ENCODE data around the gene DPH3. TPM values are rescaled to one million over a fixed set of nuclear protein-coding genes. Genes with fewer than 3 reads are reported as not detected.

Gene DPH3
- total RNA-seq, 2 donors from 2014 or later: 34.5 to 36.4 TPM

DNA sequence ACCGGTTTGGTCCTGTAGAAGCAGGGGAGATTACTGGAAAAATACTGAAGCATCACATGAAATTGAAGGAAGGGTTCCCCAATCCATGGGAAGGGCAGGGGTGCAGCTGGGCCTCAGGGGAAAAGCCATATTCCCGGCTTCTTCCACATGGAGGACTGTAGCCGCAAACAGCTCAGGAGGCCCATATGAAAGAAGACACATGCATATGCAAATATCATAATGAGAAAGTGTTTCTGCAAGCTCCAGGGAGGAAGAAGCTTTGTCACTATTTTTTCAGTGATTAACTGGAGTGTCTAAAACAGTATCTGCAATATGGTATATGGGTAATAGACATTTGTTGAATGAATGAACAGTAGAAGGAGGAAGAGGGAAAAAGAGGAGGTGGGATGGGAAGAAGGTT is 19.1 kb downstream of the DPH3 start:
- H3K4me3 Mint-ChIP-seq: no peak overlapping the region
- DNase-seq: no peak
- H3K4me1 Mint-ChIP-seq: no peaks in the 10 kb centered on the region
- Histone ChIP-seq H3K4me1 (ENCODE audit: control insufficient read depth, insufficient read depth, low read length) (no peaks in the 10 kb centered on the region), H3K36me3 (ENCODE audit: control insufficient read depth, insufficient read depth, low read length) (no peaks in the 10 kb centered on the region), H3K4me3 (ENCODE audit: low read length) (no peak overlapping the region), H3K9me3 (ENCODE audit: control insufficient read depth, low read length) (no peaks in the 10 kb centered on the region), H3K27ac (ENCODE audit: low read depth, low read length) (no peak overlapping the region), H3K27me3 (ENCODE audit: control insufficient read depth, insufficient read depth, low read length, poor library complexity, severe bottlenecking) (no peaks in the 10 kb centered on the region), H3K9ac (ENCODE audit: extremely low read depth, low read length, poor library complexity, severe bottlenecking) (no peak overlapping the region)
- no peaks in the 10 kb centered on the region for H3K36me3 Mint-ChIP-seq (ENCODE audit: low read depth)
- H3K9me3 Mint-ChIP-seq: no peaks in the 10 kb centered on the region
- H3K27ac Mint-ChIP-seq: no peak overlapping the region
- WGBS, 2 experiments (ENCODE audit: insufficient coverage in 1 of 2, insufficient read length in 1 of 2): 89 to 97% methylated on average over 3 of the region's 3 CpGs
- no peak for TF ChIP-seq CTCF (conservative IDR thresholded peaks at IDR 0.05)
- H3K27me3 Mint-ChIP-seq (ENCODE audit: insufficient read depth): peaks cover 3% of the 10 kb centered on the region

DNA sequence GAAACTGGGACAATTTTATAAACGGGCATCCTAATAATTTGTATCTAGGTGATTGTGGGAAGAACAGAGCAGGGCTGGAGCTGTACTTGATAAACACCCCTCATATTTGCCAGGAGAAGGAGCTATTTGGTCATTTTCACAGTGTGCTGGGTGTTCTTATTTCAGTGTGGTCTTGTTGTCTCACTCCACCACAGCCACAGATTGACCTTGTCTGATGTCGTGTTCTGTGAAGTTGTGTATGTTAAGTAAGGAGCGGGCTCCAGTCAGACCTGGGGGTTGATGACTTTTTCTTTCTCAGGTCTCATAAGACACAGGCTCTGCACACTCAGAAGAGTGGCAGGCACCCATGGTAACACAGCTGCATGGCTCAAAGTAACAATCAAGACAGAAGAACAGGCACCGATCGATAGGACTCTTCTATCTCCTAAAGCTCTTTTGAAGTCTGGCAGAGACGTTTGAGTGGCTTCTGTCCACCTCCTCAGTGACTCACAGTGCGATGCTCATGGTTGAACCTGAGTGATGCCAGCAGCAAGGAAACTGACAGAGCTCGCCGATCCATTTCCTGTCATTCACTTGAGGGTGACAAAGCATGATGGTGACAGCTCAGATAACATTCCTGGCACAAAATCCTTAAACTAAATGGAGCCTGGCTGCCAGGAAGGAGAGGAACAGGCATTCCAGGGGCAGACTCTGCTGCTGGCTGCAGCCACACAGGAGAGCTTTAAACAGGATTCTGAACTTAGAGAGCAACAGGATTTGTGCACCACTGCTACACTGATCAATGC is 20.8 kb downstream of the DPH3 start:
- Histone ChIP-seq H3K9ac (ENCODE audit: extremely low read depth, low read length, poor library complexity, severe bottlenecking) (no peak overlapping the region), H3K27ac (ENCODE audit: low read depth, low read length) (no peak overlapping the region), H3K4me1 (ENCODE audit: control insufficient read depth, insufficient read depth, low read length) (no peaks in the 10 kb centered on the region), H3K9me3 (ENCODE audit: control insufficient read depth, low read length) (no peaks in the 10 kb centered on the region), H3K4me3 (ENCODE audit: low read length) (no peak overlapping the region), H3K27me3 (ENCODE audit: control insufficient read depth, insufficient read depth, low read length, poor library complexity, severe bottlenecking) (no peaks in the 10 kb centered on the region), H3K36me3 (ENCODE audit: control insufficient read depth, insufficient read depth, low read length) (no peaks in the 10 kb centered on the region)
- 72 to 89% methylated on average over 4 to 9 of the region's 9 CpGs for WGBS, 2 experiments (ENCODE audit: insufficient coverage in 1 of 2, insufficient read length in 1 of 2)
- H3K36me3 Mint-ChIP-seq (ENCODE audit: low read depth): no peaks in the 10 kb centered on the region
- no peak overlapping the region for H3K4me3 Mint-ChIP-seq
- no peak overlapping the region for H3K27ac Mint-ChIP-seq
- no peaks in the 10 kb centered on the region for H3K9me3 Mint-ChIP-seq
- DNase-seq: no peak
- no peak for TF ChIP-seq CTCF (conservative IDR thresholded peaks at IDR 0.05)
- peaks cover 5% of the 10 kb centered on the region for H3K27me3 Mint-ChIP-seq (ENCODE audit: insufficient read depth)
- H3K4me1 Mint-ChIP-seq: no peaks in the 10 kb centered on the region

GRCh38 chr3:16242177-16242576 is 22.6 kb downstream of the DPH3 start:
- H3K27ac ChIP-seq (ENCODE audit: low read depth, low read length): no peak overlapping the region
- no peak for TF ChIP-seq CTCF (conservative IDR thresholded peaks at IDR 0.05)
- H3K4me1 ChIP-seq (ENCODE audit: control insufficient read depth, insufficient read depth, low read length): no peaks in the 10 kb centered on the region
- H3K36me3 ChIP-seq (ENCODE audit: control insufficient read depth, insufficient read depth, low read length): no peaks in the 10 kb centered on the region
- no peak overlapping the region for H3K4me3 ChIP-seq (ENCODE audit: low read length)
- Mint-ChIP-seq H3K9me3 (no peaks in the 10 kb centered on the region), H3K27me3 (ENCODE audit: insufficient read depth) (peaks cover 8% of the 10 kb centered on the region), H3K4me3 (no peak overlapping the region), H3K4me1 (no peaks in the 10 kb centered on the region), H3K27ac (no peak overlapping the region), H3K36me3 (ENCODE audit: low read depth) (no peaks in the 10 kb centered on the region)
- H3K9ac ChIP-seq (ENCODE audit: extremely low read depth, low read length, poor library complexity, severe bottlenecking): no peak overlapping the region
- no peaks in the 10 kb centered on the region for H3K27me3 ChIP-seq (ENCODE audit: control insufficient read depth, insufficient read depth, low read length, poor library complexity, severe bottlenecking)
- no peak for DNase-seq
- no peaks in the 10 kb centered on the region for H3K9me3 ChIP-seq (ENCODE audit: control insufficient read depth, low read length)
- WGBS, 2 experiments (ENCODE audit: insufficient coverage in 1 of 2, insufficient read length in 1 of 2): 85 to 97% methylated on average over 2 to 4 of the region's 5 CpGs

Data from endodermal cell (in vitro differentiated cells).